GM18951 (cell line): ENCODE results near the gene JAZF1.
"Not testable (repeated sequence)": the region's sequence is repeated elsewhere in the genome, so short reads cannot be mapped to it uniquely, and the experiment has no call there.

Experiments
- POLR2A ChIP-seq: IDR thresholded peaks from 4 replicates; pipeline ENCODE4 v1.6.1; 2011; ENCODE audit warnings: mild to moderate bottlenecking; ENCODE audit not compliant: insufficient read length, insufficient read depth; ENCODE audit errors: extremely low read depth
- in situ Hi-C: fragments of 300-500 bp; cut with MboI; formaldehyde crosslinking; loops from one replicate; pipeline ENCODE4 v1.12.0; 2022; ENCODE audit warnings: low sequenced_read_pairs, mixed read lengths, inconsistent platforms; ENCODE audit not compliant: unreplicated experiment

The JAZF1 gene

DNA sequence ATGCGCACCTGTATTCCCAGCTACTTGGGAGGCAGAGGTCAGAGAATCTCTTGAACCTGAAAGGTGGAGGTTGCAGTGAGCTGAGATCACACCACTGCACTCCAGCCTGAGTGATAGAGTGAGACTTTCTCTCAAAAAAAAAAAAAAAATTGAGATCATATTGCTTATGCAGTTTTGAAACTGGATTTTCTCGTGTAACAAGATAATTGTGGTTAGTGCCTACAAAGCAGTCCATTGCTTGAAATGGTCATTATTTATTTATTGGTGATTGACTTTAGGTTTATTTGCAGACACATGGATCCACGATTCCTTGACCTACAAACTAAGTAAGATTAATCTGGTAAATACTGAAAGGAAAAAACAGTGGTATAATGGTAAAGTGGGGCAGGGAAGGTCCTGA is 290.8 kb downstream of the JAZF1 start:
- TF ChIP-seq POLR2A, result no peak
- in situ Hi-C loops, result no loop called here

GRCh38 chr7:27888736-27889135 is 291.9 kb downstream of the JAZF1 start:
- in situ Hi-C loops, result no loop called here
- TF ChIP-seq POLR2A, result no peak

- in situ Hi-C loops, result not testable (repeated sequence)
Observed at GRCh38 chr7:27886710-27887109, 293.9 kb downstream of the JAZF1 start.

DNA sequence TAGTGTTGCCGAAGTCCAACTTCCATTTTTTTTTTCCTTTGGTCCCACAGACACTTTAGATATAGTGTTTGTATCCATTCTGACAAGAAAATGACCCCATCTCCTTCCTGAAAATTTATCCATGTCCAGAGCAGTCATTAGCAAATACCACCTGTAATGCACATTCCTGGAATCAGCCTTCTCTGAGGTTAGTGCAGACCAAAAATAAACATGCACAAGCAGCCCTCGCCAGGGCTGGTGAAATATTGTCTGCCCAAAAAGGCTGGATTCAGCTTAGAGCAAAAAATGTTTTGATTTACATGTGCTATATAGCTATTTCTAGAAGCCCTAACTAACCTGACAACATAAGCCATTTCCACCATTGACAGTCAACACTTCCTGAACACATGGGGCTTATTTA is 294.9 kb downstream of the JAZF1 start:
- in situ Hi-C loops, result no loop called here
- TF ChIP-seq POLR2A, result no peak

DNA sequence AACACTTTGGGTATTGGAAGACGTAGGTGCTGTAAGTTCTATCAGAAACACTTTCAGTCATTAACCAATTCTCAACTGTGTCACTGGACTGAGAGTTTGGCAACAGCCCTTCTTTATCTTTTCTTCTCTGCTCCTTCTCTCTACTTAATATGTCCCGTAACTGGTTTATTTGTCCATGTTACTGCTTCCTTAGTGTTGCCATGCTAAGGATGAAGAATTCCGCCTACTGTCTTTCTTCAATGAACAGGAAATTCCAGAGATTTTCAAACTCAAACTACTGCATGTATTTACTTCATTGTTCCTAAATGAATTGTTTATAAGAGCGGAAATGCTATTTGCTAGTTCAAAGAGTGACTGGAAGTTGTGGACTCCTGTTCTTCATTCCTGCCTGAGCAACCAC is 296.9 kb downstream of the JAZF1 start:
- in situ Hi-C loops, result no loop called here
- TF ChIP-seq POLR2A, result no peak

GRCh38 chr7:27876756-27877155 is 303.8 kb downstream of the JAZF1 start:
- in situ Hi-C loops, result no loop called here

DNA sequence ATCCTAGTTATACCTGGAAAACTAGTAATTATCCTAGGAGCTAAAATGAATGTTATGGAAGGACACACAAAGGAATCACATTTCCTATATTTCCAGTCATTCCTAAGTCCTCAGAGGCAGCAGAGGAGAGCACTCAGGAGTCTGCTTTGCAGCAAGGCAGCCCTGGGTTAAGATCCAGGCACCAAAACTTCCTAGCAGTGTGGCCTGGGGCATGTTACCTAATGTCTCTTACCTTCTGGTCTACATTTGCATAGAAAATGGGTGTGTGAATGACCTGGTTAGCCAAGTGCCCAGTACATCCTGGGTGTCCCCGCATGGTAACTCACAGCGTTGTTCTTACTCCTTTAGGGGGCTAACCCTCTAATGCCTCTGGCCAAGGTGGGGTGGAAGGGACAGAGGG is 304.8 kb downstream of the JAZF1 start:
- no peak for TF ChIP-seq POLR2A
- in situ Hi-C loops, result no loop called here

More at GRCh38 chr7:27876756-27877155, 303.8 kb downstream of the JAZF1 start:
- no peak for TF ChIP-seq POLR2A

DNA sequence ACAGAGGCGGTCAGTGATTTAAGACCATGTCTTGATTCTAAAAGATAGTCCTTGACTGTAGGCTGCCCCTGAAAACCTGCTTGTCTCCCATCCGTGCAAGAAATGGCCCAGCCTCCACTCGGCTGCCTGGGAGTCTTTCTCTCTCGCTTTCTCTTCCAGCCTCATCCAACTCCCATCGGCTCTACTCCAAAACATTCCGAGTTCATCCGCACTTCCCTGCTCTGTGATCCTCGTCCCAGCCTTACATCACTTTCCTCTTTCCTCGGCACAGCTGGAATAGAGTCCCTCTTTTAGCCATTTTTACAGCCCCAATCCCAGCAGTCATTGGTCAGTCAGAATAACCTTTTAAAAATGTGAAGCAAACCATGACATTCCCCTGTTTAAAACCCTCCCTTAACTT is 305.5 kb downstream of the JAZF1 start:
- in situ Hi-C loops, result no loop called here

DNA sequence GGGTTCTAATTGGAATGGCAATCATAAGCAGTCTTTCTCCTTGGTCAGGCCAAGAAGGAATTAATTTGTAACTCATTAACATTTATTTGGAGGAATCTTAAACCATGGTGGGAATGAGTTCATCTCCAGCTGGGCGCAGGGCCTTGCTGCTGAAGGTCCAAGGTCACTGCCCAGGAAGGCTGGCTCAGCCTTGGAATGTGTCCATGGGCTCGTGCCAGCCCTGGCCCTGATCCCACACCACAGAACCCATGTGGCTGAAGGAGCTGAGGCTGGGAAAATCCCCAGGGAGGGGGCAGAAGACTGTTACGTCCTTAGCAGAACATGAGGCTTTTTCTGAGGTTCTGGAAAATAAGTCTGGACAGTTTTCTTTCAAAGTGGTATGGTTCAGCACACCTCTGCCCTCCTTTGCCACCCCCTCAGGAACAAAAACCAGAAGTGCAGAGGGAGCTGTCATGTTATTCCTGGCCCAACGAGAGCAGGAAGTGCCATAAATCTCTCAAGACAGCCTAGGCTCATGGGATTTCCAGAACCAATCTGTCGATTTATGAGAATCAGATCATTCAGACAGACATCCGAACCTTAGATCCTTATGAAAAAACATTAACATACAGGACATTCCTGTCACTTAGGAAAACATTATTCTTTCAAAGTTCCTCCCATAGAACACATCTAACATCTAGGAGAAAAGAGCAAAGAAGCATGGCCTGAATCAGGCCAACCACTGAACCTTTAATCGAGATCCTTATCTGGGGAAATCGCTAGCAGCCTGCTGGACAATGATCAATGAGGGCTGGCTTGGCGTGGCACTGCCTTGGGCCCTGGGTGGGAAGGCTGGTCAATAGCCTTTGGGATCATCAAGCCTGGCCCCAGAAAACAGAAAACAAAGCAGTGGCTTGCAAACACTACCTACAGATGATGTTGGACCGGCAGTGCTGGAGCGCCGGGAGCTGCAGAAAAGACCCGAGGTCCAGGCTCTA is 306.3 kb downstream of the JAZF1 start:
- no peak for TF ChIP-seq POLR2A
- in situ Hi-C loops, result no loop called here

More for the DNA sequence above, 305.5 kb downstream of the JAZF1 start:
- no peak for TF ChIP-seq POLR2A

- TF ChIP-seq POLR2A, result no peak
- in situ Hi-C loops, result no loop called here
Observed at GRCh38 chr7:27872356-27873275, 308.0 kb downstream of the JAZF1 start.

GRCh38 chr7:27871866-27872265 is 308.7 kb downstream of the JAZF1 start:
- no peak for TF ChIP-seq POLR2A
- in situ Hi-C loops, result no loop called here

GRCh38 chr7:27871086-27871485 is 309.5 kb downstream of the JAZF1 start:
- TF ChIP-seq POLR2A, result no peak
- in situ Hi-C loops, result no loop called here

GRCh38 chr7:27870595-27870994 is 310.0 kb downstream of the JAZF1 start:
- no peak for TF ChIP-seq POLR2A
- in situ Hi-C loops, result no loop called here
